Endothelial cell of umbilical vein (primary cell): ENCODE measurements around the gene SAMD4A. TPM values are rescaled to one million over a fixed set of nuclear protein-coding genes. Genes with fewer than 3 reads are reported as not detected.

ENCODE experiments used
- BruUV-seq: library from RNA; stranded (reverse); fragments of 400-500 nt; replicated peaks from 2 replicates; lab custom pipeline; 2021; lab: Mats Ljungman, UMichigan
- CTCF ChIA-PET: fragments of 300-600, 350-600 bp; sonication (Branson Sonifier 250); formaldehyde crosslinking; loops from one replicate; lab custom pipeline; 2021; ENCODE audit warnings: antibody characterized with exemption, inconsistent platforms; lab: Charles Lee
- POLR2A ChIA-PET: fragments of 300-600, 350-600 bp; sonication (Branson Sonifier 250); formaldehyde crosslinking; loops from one replicate; lab custom pipeline; 2021; ENCODE audit warnings: antibody characterized with exemption, inconsistent platforms; lab: Charles Lee
- DNase-seq: peaks from one replicate; pipeline ENCODE4 v3.0.0-alpha.2; 2011; ENCODE audit warnings: low read depth, low spot score
- FAIRE-seq: peaks from 2 replicates; lab custom pipeline; 2011; peaks lifted over from hg19 to GRCh38; lab: Jason Lieb, UNC
- H2AFZ ChIP-seq: 2 replicates; pipeline ENCODE4 v1.6.0; 2012; ENCODE audit warnings: low read depth, low read length, control low read depth, inconsistent platforms
- H3K27ac ChIP-seq: 2 replicates; pipeline ENCODE4 v1.5.1; 2011; ENCODE audit warnings: low read depth, mild to moderate bottlenecking, control low read depth, low read length, moderate library complexity; ENCODE audit not compliant: insufficient read depth
- H3K27me3 ChIP-seq, 2 experiments: 2 replicates each; pipeline versions ENCODE4 v1.6.0 to v1.6.1; 2011; ENCODE audit warnings: low read length in 2 of 2, mixed read lengths in 1 of 2; ENCODE audit not compliant: control insufficient read depth in 2 of 2, insufficient read depth in 2 of 2
- H3K36me3 ChIP-seq, 2 experiments: 2 replicates in 1 of 2; 3 replicates in 1 of 2; pipeline ENCODE4 v1.5.1; 2011; ENCODE audit warnings: low read length in 2 of 2, mild to moderate bottlenecking in 1 of 2, moderate library complexity in 1 of 2; ENCODE audit not compliant: control insufficient read depth in 2 of 2, insufficient read depth in 2 of 2; ENCODE audit errors: extremely low read depth in 1 of 2
- H3K4me1 ChIP-seq: 3 replicates; pipeline ENCODE4 v1.5.1; 2011; ENCODE audit warnings: mild to moderate bottlenecking, low read length; ENCODE audit not compliant: control insufficient read depth, insufficient read depth; ENCODE audit errors: extremely low read depth
- H3K4me2 ChIP-seq: 2 replicates; pipeline ENCODE4 v1.6.1; 2011; ENCODE audit warnings: low read length, control low read depth, mixed read lengths; ENCODE audit not compliant: insufficient read depth
- H3K4me3 ChIP-seq, 3 experiments: fragments of 200-600 bp in 1 of 3; sonication (generic), shearing (Covaris generic) in 1 of 3; replicated peaks in 1 of 3; 2 replicates each; pipeline ENCODE4 v1.5.1; 2011 to 2016; ENCODE audit warnings: control low read depth in 3 of 3, low read length in 3 of 3, mild to moderate bottlenecking in 2 of 3, inconsistent platforms in 1 of 3, low read depth in 1 of 3, moderate library complexity in 1 of 3; ENCODE audit not compliant: insufficient read depth in 1 of 3
- H3K79me2 ChIP-seq: 2 replicates; pipeline ENCODE4 v1.6.0; 2012; ENCODE audit warnings: low read length, inconsistent platforms; ENCODE audit not compliant: control insufficient read depth, insufficient read depth
- H3K9ac ChIP-seq: replicated peaks from 2 replicates; pipeline ENCODE3; 2011; ENCODE audit warnings: low read length, control low read depth; ENCODE audit not compliant: insufficient read depth; ENCODE audit errors: extremely low read depth
- H3K9me1 ChIP-seq: replicated peaks from 3 replicates; pipeline ENCODE4 v1.6.0; 2011; ENCODE audit warnings: mild to moderate bottlenecking, low read length; ENCODE audit not compliant: control insufficient read depth, insufficient read depth; ENCODE audit errors: extremely low read depth
- H3K9me3 ChIP-seq: replicated peaks from 2 replicates; pipeline ENCODE4 v1.5.1; 2012; ENCODE audit warnings: low read length, inconsistent platforms; ENCODE audit not compliant: control insufficient read depth, insufficient read depth
- H4K20me1 ChIP-seq: replicated peaks from 2 replicates; pipeline ENCODE3; 2011; ENCODE audit warnings: mild to moderate bottlenecking, low read length; ENCODE audit not compliant: control insufficient read depth, insufficient read depth; ENCODE audit errors: extremely low read depth
- CTCF ChIP-seq, 2 donors: IDR thresholded peaks; 1 replicate in 1 of 2; 2 replicates in 1 of 2; pipeline ENCODE4 v1.5.1; 2011; ENCODE audit warnings: low read length in 2 of 2, mild to moderate bottlenecking in 2 of 2, moderate library complexity in 2 of 2, control low read depth in 1 of 2, inconsistent platforms in 1 of 2, low read depth in 1 of 2; ENCODE audit not compliant: insufficient read depth in 1 of 2; ENCODE audit errors: extremely low read depth in 1 of 2
- EZH2 ChIP-seq: IDR thresholded peaks from 2 replicates; pipeline ENCODE4 v1.6.1; 2012; ENCODE audit warnings: borderline replicate concordance, low read depth, mild to moderate bottlenecking, moderate library complexity, low read length, inconsistent platforms; ENCODE audit not compliant: severe bottlenecking
- FOS ChIP-seq: IDR thresholded peaks from 2 replicates; pipeline ENCODE4 v1.6.1; 2011; ENCODE audit warnings: mild to moderate bottlenecking, low read length, moderate library complexity, borderline replicate concordance; ENCODE audit not compliant: insufficient read depth
- GATA2 ChIP-seq: IDR thresholded peaks from 2 replicates; pipeline ENCODE4 v1.7.0; 2011; ENCODE audit warnings: low read depth, mild to moderate bottlenecking, moderate library complexity, mixed read lengths, low read length; ENCODE audit not compliant: insufficient read length, insufficient read depth
- JUN ChIP-seq: IDR thresholded peaks from 2 replicates; pipeline ENCODE4 v1.6.1; 2011; ENCODE audit warnings: borderline replicate concordance, low read depth; ENCODE audit not compliant: insufficient read length, insufficient read depth
- MAX ChIP-seq: IDR thresholded peaks from 2 replicates; pipeline ENCODE4 v1.6.1; 2011; ENCODE audit not compliant: insufficient read depth, insufficient read length
- MYC ChIP-seq: IDR thresholded peaks from one replicate; pipeline ENCODE4 v1.6.1; 2011; ENCODE audit warnings: mild to moderate bottlenecking, low read depth, low read length
- POLR2A ChIP-seq: IDR thresholded peaks from 2 replicates; pipeline ENCODE4 v1.6.1; 2012; ENCODE audit warnings: low read depth, mild to moderate bottlenecking, control low read depth, low read length
- POLR2AphosphoS5 ChIP-seq: IDR thresholded peaks from 2 replicates; pipeline ENCODE4 v1.6.1; 2012; ENCODE audit warnings: low read depth, mild to moderate bottlenecking, control low read depth, low read length, moderate library complexity; ENCODE audit not compliant: insufficient read depth
- dilution Hi-C: fragments of 300-500 bp; cut with MboI; formaldehyde crosslinking; loops from one replicate; pipeline ENCODE4 v1.15.0; 2019; ENCODE audit warnings: low sequenced_read_pairs; ENCODE audit not compliant: extremely low pct_ligation_motif_present
- intact Hi-C: fragments of 100-400 bp; cut with micrococcal nuclease; formaldehyde crosslinking; loops from one replicate; pipeline ENCODE4 v1.10.0; 2022
- polyA plus RNA-seq, 4 experiments: library from polyadenylated mRNA; depleted of rRNA in 3 of 4; stranded (reverse) in 3 of 4; unstranded in 1 of 4; fragments of >200 nt; gene quantifications; 2 replicates each; pipeline versions ENCODE4 v1.2.1 to v1.2.3, GENCODE V29; 2011 to 2012; ENCODE audit warnings: missing spikeins in 1 of 4
- total RNA-seq: library from RNA; stranded (reverse); gene quantifications from 2 replicates; pipeline ENCODE4 v1.2.3, GENCODE V29; 2021

SAMD4A gene
- total and polyA plus RNA-seq, 2 donors (not counting 3 experiments of a cell fraction or from before 2014, with no cell fraction given), result 37.7 to 95.3 TPM

GRCh38 chr14:54742492-54743350, 175.8 kb downstream of the SAMD4A start:
- no TSS peak for BruUV-seq
- Histone ChIP-seq H3K9ac (no peak overlapping the region), H3K9me1 (no peaks in the 10 kb centered on the region), H3K36me3 (peaks cover 2 to 3% of the 10 kb centered on the region in 2 experiments), H3K79me2 (peaks cover 19% of the 10 kb centered on the region), H3K27ac (no peak overlapping the region), H3K4me1 (peaks cover 11% of the 10 kb centered on the region), H4K20me1 (no peaks in the 10 kb centered on the region), H2AFZ (no peak overlapping the region), H3K27me3 (no peaks in the 10 kb centered on the region), H3K9me3 (no peaks in the 10 kb centered on the region), H3K4me2 (no peak overlapping the region), H3K4me3 (no peak overlapping the region)
- CTCF ChIA-PET, result no interaction called here
- POLR2A ChIA-PET, result no interaction called here
- no peak for TF ChIP-seq POLR2A
- TF ChIP-seq GATA2, result no peak
- no peak for TF ChIP-seq EZH2
- TF ChIP-seq FOS, result no peak
- TF ChIP-seq JUN, result no peak
- TF ChIP-seq POLR2AphosphoS5, result no peak
- TF ChIP-seq MYC, result no peak
- TF ChIP-seq CTCF (IDR thresholded peaks at IDR 0.05; ENCODE audit: extremely low read depth in 1 of 2, insufficient read depth in 1 of 2, low read depth in 1 of 2, low read length in 2 of 2), result no peak
- TF ChIP-seq MAX, result no peak
- FAIRE-seq (no peak), DNase-seq (no peak)
- dilution Hi-C loops (no loop called here), intact Hi-C loops (no loop called here)
